ENCODE measurements around the gene AHCYL2. TPM values are rescaled to one million over a fixed set of nuclear protein-coding genes. Genes with fewer than 3 reads are reported as not detected.

The AHCYL2 gene
- total and polyA plus RNA-seq, 4 donors, result 2.0 to 10.0 (median 3.6) TPM

GRCh38 chr7:129210256-129210988 is 14.4 kb upstream of the AHCYL2 start:
- Histone ChIP-seq H3K27ac (ENCODE audit: low read depth in 1 of 2, low read length in 2 of 2) (no peak overlapping the region), H3K9ac (ENCODE audit: low read depth in 1 of 2, low read length in 2 of 2) (no peak overlapping the region), H3K9me3 (ENCODE audit: control insufficient read depth in 4 of 4, low read length in 3 of 4) (no peaks in the 10 kb centered on the region), H3K27me3 (ENCODE audit: control insufficient read depth in 4 of 4, insufficient read depth in 4 of 4, low read length in 3 of 4) (no peaks in the 10 kb centered on the region), H3K4me1 (ENCODE audit: control insufficient read depth in 4 of 4, insufficient read depth in 4 of 4, low read length in 3 of 4) (peaks cover 5 to 45% (median 34%) of the 10 kb centered on the region in 4 donors), H3K4me3 (ENCODE audit: low read depth in 1 of 3, low read length in 3 of 3) (no peak overlapping the region), H3K36me3 (ENCODE audit: control insufficient read depth in 4 of 4, insufficient read depth in 3 of 4, low read depth in 1 of 4, low read length in 3 of 4) (peaks cover 4 to 8% (median 5%) of the 10 kb centered on the region in 4 donors)
- WGBS, result 65% methylated on average over 16 of the region's 16 CpGs
- TF ChIP-seq ZBTB33 (IDR thresholded peaks at IDR 0.05) (no peak), SP1 (IDR thresholded peaks at IDR 0.05) (no peak), EGR1 (IDR thresholded peaks at IDR 0.05; ENCODE audit: low read depth in 2 of 2) (no peak), RAD21 (IDR thresholded peaks at IDR 0.05) (peak; percentile 96 to 99), CTCF (IDR thresholded peaks at IDR 0.05; ENCODE audit: low read depth, low read length, missing input control) (peak; percentile 85)
- peak; percentile 81 for DNase-seq (ENCODE audit: low spot score)

- Histone ChIP-seq H3K4me3 (ENCODE audit: low read depth in 1 of 3, low read length in 3 of 3) (no peak overlapping the region), H3K4me1 (ENCODE audit: control insufficient read depth in 4 of 4, insufficient read depth in 4 of 4, low read length in 3 of 4) (peaks cover 5 to 39% (median 32%) of the 10 kb centered on the region in 4 donors), H3K27ac (ENCODE audit: low read depth in 1 of 2, low read length in 2 of 2) (no peak overlapping the region), H3K9me3 (ENCODE audit: control insufficient read depth in 4 of 4, low read length in 3 of 4) (no peaks in the 10 kb centered on the region), H3K27me3 (ENCODE audit: control insufficient read depth in 4 of 4, insufficient read depth in 4 of 4, low read length in 3 of 4) (no peaks in the 10 kb centered on the region), H3K36me3 (ENCODE audit: control insufficient read depth in 4 of 4, insufficient read depth in 3 of 4, low read depth in 1 of 4, low read length in 3 of 4) (peaks cover 4 to 8% (median 5%) of the 10 kb centered on the region in 4 donors), H3K9ac (ENCODE audit: low read depth in 1 of 2, low read length in 2 of 2) (no peak overlapping the region)
- no peak for TF ChIP-seq JUND (IDR thresholded peaks at IDR 0.05)
- TF ChIP-seq FOXA2 (IDR thresholded peaks at IDR 0.05), result no peak
- no peak for TF ChIP-seq HNF4A (conservative IDR thresholded peaks at IDR 0.05)
- TF ChIP-seq RXRA (IDR thresholded peaks at IDR 0.05), result no peak
- DNase-seq (ENCODE audit: low spot score), result no peak
- WGBS, result 96% methylated on average over 14 of the region's 14 CpGs
These were observed 13.9 kb upstream of the AHCYL2 start for GRCh38 chr7:129210989-129211312.

GRCh38 chr7:129212126-129212525 is 12.7 kb upstream of the AHCYL2 start:
- TF ChIP-seq TAF1 (conservative IDR thresholded peaks at IDR 0.05) (no peak), FOXA2 (IDR thresholded peaks at IDR 0.05) (no peak), RXRA (IDR thresholded peaks at IDR 0.05) (no peak), GABPA (IDR thresholded peaks at IDR 0.05 in 1 of 2, conservative IDR thresholded peaks at IDR 0.05 in 1 of 2) (no peak), ATF3 (IDR thresholded peaks at IDR 0.05) (no peak), HNF4G (IDR thresholded peaks at IDR 0.05) (no peak), EGR1 (IDR thresholded peaks at IDR 0.05; ENCODE audit: low read depth in 2 of 2) (no peak), HNF4A (conservative IDR thresholded peaks at IDR 0.05) (no peak), NR2F2 (IDR thresholded peaks at IDR 0.05) (no peak), CTCF (IDR thresholded peaks at IDR 0.05; ENCODE audit: low read depth, low read length, missing input control) (no peak)
- Histone ChIP-seq H3K4me1 (ENCODE audit: control insufficient read depth in 4 of 4, insufficient read depth in 4 of 4, low read length in 3 of 4) (peaks cover 5 to 29% (median 25%) of the 10 kb centered on the region in 4 donors), H3K9me3 (ENCODE audit: control insufficient read depth in 4 of 4, low read length in 3 of 4) (no peaks in the 10 kb centered on the region), H3K27me3 (ENCODE audit: control insufficient read depth in 4 of 4, insufficient read depth in 4 of 4, low read length in 3 of 4) (no peaks in the 10 kb centered on the region), H3K4me3 (ENCODE audit: low read depth in 1 of 3, low read length in 3 of 3) (no peak overlapping the region), H3K27ac (ENCODE audit: low read depth in 1 of 2, low read length in 2 of 2) (no peak overlapping the region), H3K36me3 (ENCODE audit: control insufficient read depth in 4 of 4, insufficient read depth in 3 of 4, low read depth in 1 of 4, low read length in 3 of 4) (peaks cover 4 to 8% (median 5%) of the 10 kb centered on the region in 4 donors), H3K9ac (ENCODE audit: low read depth in 1 of 2, low read length in 2 of 2) (no peak overlapping the region)
- no peak for DNase-seq (ENCODE audit: low spot score)
- WGBS, result 94% methylated on average over 14 of the region's 14 CpGs
